GM18511 (cell line): Measurements from ENCODE around the gene SMIM38.

Experiments used
- ATAC-seq: cut with Tn5 transposase; IDR thresholded peaks from one replicate; pipeline ENCODE4 v1.9.1; 2021; ENCODE audit warnings: mild to moderate bottlenecking, moderate library complexity; ENCODE audit not compliant: unreplicated experiment

SMIM38 gene

GRCh38 chr11:69157822-69158231, 2.1 kb downstream of the SMIM38 start:
- no peak for ATAC-seq

GRCh38 chr11:69158301-69159149, 2.8 kb downstream of the SMIM38 start:
- no peak for ATAC-seq

GRCh38 chr11:69159150-69159852, 3.6 kb downstream of the SMIM38 start:
- no peak for ATAC-seq

- ATAC-seq = no peak
These were observed 4.8 kb downstream of the SMIM38 start for GRCh38 chr11:69160296-69161116.

- ATAC-seq = no peak
These were observed 5.3 kb downstream of the SMIM38 start for GRCh38 chr11:69161117-69161407.

- ATAC-seq = no peak
These were observed 6.8 kb downstream of the SMIM38 start for GRCh38 chr11:69162505-69162904.

GRCh38 chr11:69163842-69164241, 8.1 kb downstream of the SMIM38 start:
- no peak for ATAC-seq

GRCh38 chr11:69164824-69165223, 9.1 kb downstream of the SMIM38 start:
- no peak for ATAC-seq

GRCh38 chr11:69165775-69166174, 10.0 kb downstream of the SMIM38 start:
- no peak for ATAC-seq

- peak; percentile 99 for ATAC-seq
These were observed 10.7 kb downstream of the SMIM38 start for GRCh38 chr11:69166218-69167115.

- ATAC-seq = no peak
These were observed 11.6 kb downstream of the SMIM38 start for GRCh38 chr11:69167130-69167915.

GRCh38 chr11:69167916-69168691, 12.4 kb downstream of the SMIM38 start:
- ATAC-seq = no peak

- no peak for ATAC-seq
These were observed 13.7 kb downstream of the SMIM38 start for GRCh38 chr11:69169479-69169878.

GRCh38 chr11:69170704-69171103, 15.0 kb downstream of the SMIM38 start:
- no peak for ATAC-seq

GRCh38 chr11:69171476-69172240, 15.9 kb downstream of the SMIM38 start:
- ATAC-seq = no peak

GRCh38 chr11:69172674-69173073, 16.9 kb downstream of the SMIM38 start:
- ATAC-seq = no peak

- no peak for ATAC-seq
These were observed 17.6 kb downstream of the SMIM38 start for GRCh38 chr11:69173331-69173730.

- ATAC-seq = no peak
These were observed 18.3 kb downstream of the SMIM38 start for GRCh38 chr11:69173925-69174581.
